PFSK-1 (cell line): ENCODE results near the gene VCP.

Experiments used
- FOXP2 ChIP-seq: optimal IDR thresholded peaks from 2 replicates; pipeline ENCODE3; 2011; ENCODE audit warnings: borderline replicate concordance, control low read depth, inconsistent platforms; ENCODE audit not compliant: insufficient read depth; ENCODE audit errors: extremely low read length, extremely low read depth
- POLR2AphosphoS5 ChIP-seq: IDR thresholded peaks from 2 replicates; pipeline ENCODE4 v1.6.1; 2012; ENCODE audit warnings: low read depth, mild to moderate bottlenecking, control low read depth, low read length, moderate library complexity

DNA sequence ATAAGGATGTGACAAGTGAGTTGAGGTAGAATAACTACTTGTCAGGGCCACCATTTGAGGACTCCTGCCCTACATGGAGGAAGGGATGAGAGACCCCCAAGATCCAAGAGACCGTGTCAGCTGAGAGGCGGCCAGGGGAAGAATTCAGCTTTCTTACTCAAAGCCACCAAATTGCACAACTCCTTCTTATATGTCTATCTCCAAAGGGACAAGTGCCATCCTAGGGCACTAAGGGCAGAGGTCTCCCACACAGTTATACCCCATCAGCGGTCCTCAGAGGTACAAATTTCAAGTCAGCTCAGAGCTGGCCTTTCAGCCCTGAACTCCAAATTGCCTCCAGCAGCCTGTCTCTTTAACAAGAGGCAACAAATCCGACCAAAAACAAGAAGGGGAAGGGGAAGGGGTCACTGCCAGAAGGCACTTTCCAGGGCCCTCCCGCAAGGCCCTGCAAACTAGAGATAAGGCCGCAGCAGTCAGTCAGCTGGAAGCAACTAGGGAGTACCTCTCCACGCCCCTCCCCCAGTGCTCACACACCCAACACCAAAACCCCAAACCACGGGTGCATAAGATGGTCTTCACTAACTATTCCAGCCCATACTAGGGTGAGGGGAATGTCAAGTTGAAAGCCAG lies 36.6 kb upstream of the VCP start:
- TF ChIP-seq FOXP2 (no peak), POLR2AphosphoS5 (no peak)
